Measurements from ENCODE around the gene TM9SF4.

GRCh38 chr20:32206760-32207625 is 97.5 kb downstream of the TM9SF4 start:
- TF ChIP-seq POLR2AphosphoS5 (IDR thresholded peaks at IDR 0.05; ENCODE audit: borderline replicate concordance, low read depth, low read length), result no peak
- TF ChIP-seq EZH2 (IDR thresholded peaks at IDR 0.05), result no peak
- no peak for TF ChIP-seq FOXP2 (optimal IDR thresholded peaks at IDR 0.05; ENCODE audit: control extremely low read depth, extremely low read length, insufficient read depth)
